ENCODE results near the gene FHIT.

FHIT gene

GRCh38 chr3:61141697-61142096 is 109.6 kb downstream of the FHIT start:
- Histone ChIP-seq H3K9me3 (ENCODE audit: control insufficient read depth, insufficient read depth, low read length) (no peaks in the 10 kb centered on the region), H3K27me3 (ENCODE audit: control insufficient read depth, insufficient read depth, low read length) (no peaks in the 10 kb centered on the region), H3K4me1 (ENCODE audit: control insufficient read depth, insufficient read depth, low read length) (peaks cover 14% of the 10 kb centered on the region), H3K9ac (ENCODE audit: low read depth, low read length) (no peak overlapping the region), H3K4me3 (ENCODE audit: low read depth, low read length) (peak overlapping the region; percentile 20), H3K36me3 (ENCODE audit: control insufficient read depth, insufficient read depth, low read length) (no peaks in the 10 kb centered on the region)

- Histone ChIP-seq H3K36me3 (ENCODE audit: control insufficient read depth, insufficient read depth, low read length) (no peaks in the 10 kb centered on the region), H3K4me1 (ENCODE audit: control insufficient read depth, insufficient read depth, low read length) (peaks cover 14% of the 10 kb centered on the region), H3K9ac (ENCODE audit: low read depth, low read length) (no peak overlapping the region), H3K27me3 (ENCODE audit: control insufficient read depth, insufficient read depth, low read length) (no peaks in the 10 kb centered on the region), H3K9me3 (ENCODE audit: control insufficient read depth, insufficient read depth, low read length) (no peaks in the 10 kb centered on the region), H3K4me3 (ENCODE audit: low read depth, low read length) (peak overlapping the region; percentile 20)
Observed at GRCh38 chr3:61141227-61141626, 110.0 kb downstream of the FHIT start.

- no peaks in the 10 kb centered on the region for H3K9me3 ChIP-seq (ENCODE audit: control insufficient read depth, insufficient read depth, low read length)
- no peaks in the 10 kb centered on the region for H3K36me3 ChIP-seq (ENCODE audit: control insufficient read depth, insufficient read depth, low read length)
- H3K4me3 ChIP-seq (ENCODE audit: low read depth, low read length): no peak overlapping the region
- H3K9ac ChIP-seq (ENCODE audit: low read depth, low read length): no peak overlapping the region
- no peaks in the 10 kb centered on the region for H3K27me3 ChIP-seq (ENCODE audit: control insufficient read depth, insufficient read depth, low read length)
- peaks cover 14% of the 10 kb centered on the region for H3K4me1 ChIP-seq (ENCODE audit: control insufficient read depth, insufficient read depth, low read length)
Observed at GRCh38 chr3:61139686-61140085, 111.6 kb downstream of the FHIT start.

GRCh38 chr3:61138401-61138800 is 112.9 kb downstream of the FHIT start:
- no peaks in the 10 kb centered on the region for H3K9me3 ChIP-seq (ENCODE audit: control insufficient read depth, insufficient read depth, low read length)
- no peaks in the 10 kb centered on the region for H3K36me3 ChIP-seq (ENCODE audit: control insufficient read depth, insufficient read depth, low read length)
- H3K4me1 ChIP-seq (ENCODE audit: control insufficient read depth, insufficient read depth, low read length): peaks cover 14% of the 10 kb centered on the region
- H3K9ac ChIP-seq (ENCODE audit: low read depth, low read length): no peak overlapping the region
- H3K4me3 ChIP-seq (ENCODE audit: low read depth, low read length): no peak overlapping the region
- H3K27me3 ChIP-seq (ENCODE audit: control insufficient read depth, insufficient read depth, low read length): no peaks in the 10 kb centered on the region

GRCh38 chr3:61136191-61136590 is 115.1 kb downstream of the FHIT start:
- H3K27me3 ChIP-seq (ENCODE audit: control insufficient read depth, insufficient read depth, low read length): no peaks in the 10 kb centered on the region
- no peaks in the 10 kb centered on the region for H3K9me3 ChIP-seq (ENCODE audit: control insufficient read depth, insufficient read depth, low read length)
- no peak overlapping the region for H3K9ac ChIP-seq (ENCODE audit: low read depth, low read length)
- H3K36me3 ChIP-seq (ENCODE audit: control insufficient read depth, insufficient read depth, low read length): no peaks in the 10 kb centered on the region
- H3K4me1 ChIP-seq (ENCODE audit: control insufficient read depth, insufficient read depth, low read length): peaks cover 6% of the 10 kb centered on the region
- H3K4me3 ChIP-seq (ENCODE audit: low read depth, low read length): no peak overlapping the region

GRCh38 chr3:61134532-61134931 is 116.7 kb downstream of the FHIT start:
- Histone ChIP-seq H3K9ac (ENCODE audit: low read depth, low read length) (no peak overlapping the region), H3K36me3 (ENCODE audit: control insufficient read depth, insufficient read depth, low read length) (no peaks in the 10 kb centered on the region), H3K4me1 (ENCODE audit: control insufficient read depth, insufficient read depth, low read length) (no peaks in the 10 kb centered on the region), H3K9me3 (ENCODE audit: control insufficient read depth, insufficient read depth, low read length) (no peaks in the 10 kb centered on the region), H3K4me3 (ENCODE audit: low read depth, low read length) (no peak overlapping the region), H3K27me3 (ENCODE audit: control insufficient read depth, insufficient read depth, low read length) (no peaks in the 10 kb centered on the region)

- H3K9ac ChIP-seq (ENCODE audit: low read depth, low read length): no peak overlapping the region
- H3K9me3 ChIP-seq (ENCODE audit: control insufficient read depth, insufficient read depth, low read length): no peaks in the 10 kb centered on the region
- no peak overlapping the region for H3K4me3 ChIP-seq (ENCODE audit: low read depth, low read length)
- no peaks in the 10 kb centered on the region for H3K27me3 ChIP-seq (ENCODE audit: control insufficient read depth, insufficient read depth, low read length)
- no peaks in the 10 kb centered on the region for H3K4me1 ChIP-seq (ENCODE audit: control insufficient read depth, insufficient read depth, low read length)
- H3K36me3 ChIP-seq (ENCODE audit: control insufficient read depth, insufficient read depth, low read length): no peaks in the 10 kb centered on the region
Observed at GRCh38 chr3:61132062-61132461, 119.2 kb downstream of the FHIT start.

GRCh38 chr3:61118830-61119229 is 132.4 kb downstream of the FHIT start:
- Histone ChIP-seq H3K27me3 (ENCODE audit: control insufficient read depth, insufficient read depth, low read length) (no peaks in the 10 kb centered on the region), H3K9me3 (ENCODE audit: control insufficient read depth, insufficient read depth, low read length) (no peaks in the 10 kb centered on the region), H3K4me3 (ENCODE audit: low read depth, low read length) (no peak overlapping the region), H3K9ac (ENCODE audit: low read depth, low read length) (no peak overlapping the region), H3K4me1 (ENCODE audit: control insufficient read depth, insufficient read depth, low read length) (no peaks in the 10 kb centered on the region), H3K36me3 (ENCODE audit: control insufficient read depth, insufficient read depth, low read length) (no peaks in the 10 kb centered on the region)

GRCh38 chr3:61117045-61117898 is 134.0 kb downstream of the FHIT start:
- Histone ChIP-seq H3K4me1 (ENCODE audit: control insufficient read depth, insufficient read depth, low read length) (no peaks in the 10 kb centered on the region), H3K9ac (ENCODE audit: low read depth, low read length) (no peak overlapping the region), H3K36me3 (ENCODE audit: control insufficient read depth, insufficient read depth, low read length) (no peaks in the 10 kb centered on the region), H3K4me3 (ENCODE audit: low read depth, low read length) (no peak overlapping the region), H3K27me3 (ENCODE audit: control insufficient read depth, insufficient read depth, low read length) (no peaks in the 10 kb centered on the region), H3K9me3 (ENCODE audit: control insufficient read depth, insufficient read depth, low read length) (no peaks in the 10 kb centered on the region)

GRCh38 chr3:61114316-61114953 is 136.8 kb downstream of the FHIT start:
- H3K4me1 ChIP-seq (ENCODE audit: control insufficient read depth, insufficient read depth, low read length): no peaks in the 10 kb centered on the region
- H3K36me3 ChIP-seq (ENCODE audit: control insufficient read depth, insufficient read depth, low read length): no peaks in the 10 kb centered on the region
- no peaks in the 10 kb centered on the region for H3K27me3 ChIP-seq (ENCODE audit: control insufficient read depth, insufficient read depth, low read length)
- no peak overlapping the region for H3K9ac ChIP-seq (ENCODE audit: low read depth, low read length)
- no peak overlapping the region for H3K4me3 ChIP-seq (ENCODE audit: low read depth, low read length)
- no peaks in the 10 kb centered on the region for H3K9me3 ChIP-seq (ENCODE audit: control insufficient read depth, insufficient read depth, low read length)

- no peaks in the 10 kb centered on the region for H3K27me3 ChIP-seq (ENCODE audit: control insufficient read depth, insufficient read depth, low read length)
- no peak overlapping the region for H3K9ac ChIP-seq (ENCODE audit: low read depth, low read length)
- no peaks in the 10 kb centered on the region for H3K4me1 ChIP-seq (ENCODE audit: control insufficient read depth, insufficient read depth, low read length)
- no peak overlapping the region for H3K4me3 ChIP-seq (ENCODE audit: low read depth, low read length)
- no peaks in the 10 kb centered on the region for H3K36me3 ChIP-seq (ENCODE audit: control insufficient read depth, insufficient read depth, low read length)
- H3K9me3 ChIP-seq (ENCODE audit: control insufficient read depth, insufficient read depth, low read length): no peaks in the 10 kb centered on the region
Observed at GRCh38 chr3:61111825-61112224, 139.4 kb downstream of the FHIT start.

GRCh38 chr3:61110576-61110975 is 140.7 kb downstream of the FHIT start:
- H3K36me3 ChIP-seq (ENCODE audit: control insufficient read depth, insufficient read depth, low read length): no peaks in the 10 kb centered on the region
- no peak overlapping the region for H3K4me3 ChIP-seq (ENCODE audit: low read depth, low read length)
- peaks cover 3% of the 10 kb centered on the region for H3K4me1 ChIP-seq (ENCODE audit: control insufficient read depth, insufficient read depth, low read length)
- H3K9me3 ChIP-seq (ENCODE audit: control insufficient read depth, insufficient read depth, low read length): no peaks in the 10 kb centered on the region
- H3K9ac ChIP-seq (ENCODE audit: low read depth, low read length): no peak overlapping the region
- no peaks in the 10 kb centered on the region for H3K27me3 ChIP-seq (ENCODE audit: control insufficient read depth, insufficient read depth, low read length)
